NCI-H82 treated with DMSO at 0.1 percent for 48 hours (cell line): Measurements from ENCODE around the gene ABTB2.
"Not testable (repeated sequence)": the region's sequence is repeated elsewhere in the genome, so short reads cannot be mapped to it uniquely, and the experiment has no call there.

ENCODE experiments used
- DNase-seq: peaks from one replicate; lab custom pipeline; 2025; ENCODE audit not compliant: unreplicated experiment; lab: John Stamatoyannopoulos, UW

Gene ABTB2

GRCh38 chr11:34194576-34195335 is 163.1 kb downstream of the ABTB2 start:
- no peak for DNase-seq

GRCh38 chr11:34192481-34193401 is 165.1 kb downstream of the ABTB2 start:
- DNase-seq, result no peak

GRCh38 chr11:34191578-34191977 is 166.2 kb downstream of the ABTB2 start:
- DNase-seq, result no peak

- no peak for DNase-seq
These were observed 167.3 kb downstream of the ABTB2 start for GRCh38 chr11:34190192-34191139.

GRCh38 chr11:34189191-34189590 is 168.6 kb downstream of the ABTB2 start:
- DNase-seq, result no peak

- no peak for DNase-seq
These were observed 169.6 kb downstream of the ABTB2 start for GRCh38 chr11:34188181-34188580.

GRCh38 chr11:34185926-34186841 is 171.6 kb downstream of the ABTB2 start:
- no peak for DNase-seq

- no peak for DNase-seq
These were observed 173.2 kb downstream of the ABTB2 start for GRCh38 chr11:34184505-34185015.

GRCh38 chr11:34183848-34184391 is 173.9 kb downstream of the ABTB2 start:
- DNase-seq, result no peak

- DNase-seq, result no peak
These were observed 174.7 kb downstream of the ABTB2 start for GRCh38 chr11:34182921-34183685.

GRCh38 chr11:34182425-34182824 is 175.4 kb downstream of the ABTB2 start:
- no peak for DNase-seq

- DNase-seq, result no peak
These were observed 175.9 kb downstream of the ABTB2 start for GRCh38 chr11:34181856-34182405.

- no peak for DNase-seq
These were observed 176.6 kb downstream of the ABTB2 start for GRCh38 chr11:34181251-34181650.

- DNase-seq, result not testable (repeated sequence)
These were observed 177.0 kb downstream of the ABTB2 start for GRCh38 chr11:34180814-34181165.

- no peak for DNase-seq
These were observed 177.6 kb downstream of the ABTB2 start for GRCh38 chr11:34180040-34180813.

- DNase-seq, result no peak
These were observed 178.7 kb downstream of the ABTB2 start for GRCh38 chr11:34179026-34179675.

- no peak for DNase-seq
These were observed 179.5 kb downstream of the ABTB2 start for GRCh38 chr11:34178209-34178821.
